Body of pancreas (tissue), 4 donors: ENCODE measurements around the gene ZFAND4. TPM values are rescaled to one million over a fixed set of nuclear protein-coding genes. Genes with fewer than 3 reads are reported as not detected.

ENCODE experiments used
- ATAC-seq: fragments of 150-250 bp; one replicate; pipeline ENCODE4 v1.9.1; 2016
- DNase-seq, 4 donors: peaks; one replicate each; pipeline ENCODE4 v3.0.0-alpha.2; 2019
- H3K27ac ChIP-seq, 4 donors: fragments of 200-600 bp; sonication (generic); 1 replicate in 3 of 4; 2 replicates in 1 of 4; pipeline versions ENCODE4 v1.5.1 to v1.6.1; 2016 to 2019; ENCODE audit warnings: mild to moderate bottlenecking in 1 of 4, mixed read lengths in 1 of 4, moderate library complexity in 1 of 4
- H3K27me3 ChIP-seq, 2 donors: fragments of 200-600 bp; sonication (generic); one replicate each; pipeline ENCODE4 v1.6.0; 2016; ENCODE audit warnings: mild to moderate bottlenecking in 1 of 2
- H3K36me3 ChIP-seq, 2 donors: fragments of 200-600 bp; sonication (generic); replicated peaks in 1 of 2; 2 replicates each; pipeline ENCODE4 v1.5.1; 2016; ENCODE audit warnings: low read depth in 2 of 2; ENCODE audit not compliant: insufficient read depth in 1 of 2
- H3K4me1 ChIP-seq: fragments of 200-600 bp; sonication (generic); one replicate; pipeline ENCODE4 v1.6.0; 2016
- H3K4me3 ChIP-seq, 2 donors: fragments of 200-600 bp; sonication (generic); 1 replicate in 1 of 2; 2 replicates in 1 of 2; pipeline ENCODE4 v1.5.1; 2016 to 2019
- H3K9me3 ChIP-seq, 3 donors: fragments of 200-600 bp; sonication (generic); 1 replicate in 2 of 3; 2 replicates in 1 of 3; pipeline ENCODE4 v1.5.1; 2016
- POLR2A ChIP-seq, 3 donors: fragments of 450-650 bp; IDR thresholded peaks; one replicate each; pipeline ENCODE4 v1.6.1; 2016; ENCODE audit warnings: antibody characterized with exemption in 3 of 3, mild to moderate bottlenecking in 2 of 3
- WGBS, 2 donors: methylation state at CpG; one replicate each; pipeline ENCODE4 v1.1.5; 2017; 5-methylcytosine and 5-hydroxymethylcytosine counted together
- intact Hi-C: fragments of 100-400 bp; cut with DNase I; formaldehyde crosslinking; loops from one replicate; pipeline ENCODE4 v1.15.1; 2023
- total RNA-seq, 2 donors: library from RNA; depleted of rRNA; stranded (reverse); fragments of >200 nt; gene quantifications; one replicate each; pipeline ENCODE4 v1.1.0, GENCODE V29; 2016
- TF ChIP-seq, protein P1 (sequence below), 7 experiments: fragments of 450-650 bp in 4 of 7; fragments of 200-600 bp in 3 of 7; sonication (generic) in 3 of 7; IDR thresholded peaks; one replicate each; pipeline ENCODE4 v1.5.1; 2016 to 2019; ENCODE audit warnings: antibody characterized with exemption in 7 of 7

ZFAND4 gene
- total RNA-seq, 2 donors from 2014 or later: 15.8 to 32.3 TPM

DNA sequence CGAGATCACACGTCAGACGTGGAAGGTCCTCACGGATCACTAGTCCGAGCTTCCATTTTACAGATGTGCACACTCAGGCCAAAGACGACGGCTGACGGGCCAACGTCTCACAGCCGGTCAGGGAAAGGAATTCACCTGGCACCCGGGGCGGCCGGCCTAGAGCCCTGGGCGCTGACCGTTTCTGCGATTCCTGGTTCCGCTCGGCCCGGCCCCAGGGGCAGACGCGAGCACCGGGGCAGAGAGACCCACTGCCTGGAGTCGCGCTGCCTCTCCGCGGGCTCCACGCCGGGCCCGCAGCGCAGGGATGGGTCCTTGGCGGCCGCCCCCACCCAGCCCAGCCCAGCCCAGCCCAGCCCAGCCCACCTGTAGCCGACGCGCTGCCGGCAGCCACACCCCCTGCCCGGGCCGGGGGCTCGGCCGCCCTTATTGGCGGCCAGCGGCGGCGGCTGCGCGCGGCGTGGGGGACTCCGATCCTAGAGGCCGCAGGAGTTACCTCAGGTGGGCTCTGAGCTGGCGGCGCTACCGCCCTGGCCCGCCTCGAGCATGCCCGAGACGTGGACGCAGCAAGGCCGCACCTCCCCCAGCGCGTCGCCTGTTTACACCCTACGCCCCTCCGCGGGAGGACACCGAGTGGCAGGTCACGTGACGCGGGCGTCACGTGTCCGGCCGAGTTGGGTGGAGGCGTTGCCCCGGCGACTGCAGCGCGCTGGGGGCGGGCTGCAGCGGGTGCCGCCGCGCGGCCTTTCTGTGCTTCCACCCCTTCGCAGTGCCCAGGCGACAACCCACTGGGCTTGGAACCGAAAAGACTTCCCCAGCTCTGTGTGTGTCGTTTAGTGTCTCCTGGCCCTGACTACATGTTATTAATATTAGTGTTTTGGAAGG, 78.1 kb downstream of the ZFAND4 start:
- no peaks in the 10 kb centered on the region for H3K27me3 ChIP-seq
- H3K4me3 ChIP-seq: peak overlapping the region; percentile 83 to 84
- intact Hi-C loops: loop anchor here (10.0 kb wide), 1 partner anchor 120 kb away; no protein-coding TSS in a partner anchor
- TF ChIP-seq, protein P1, sequence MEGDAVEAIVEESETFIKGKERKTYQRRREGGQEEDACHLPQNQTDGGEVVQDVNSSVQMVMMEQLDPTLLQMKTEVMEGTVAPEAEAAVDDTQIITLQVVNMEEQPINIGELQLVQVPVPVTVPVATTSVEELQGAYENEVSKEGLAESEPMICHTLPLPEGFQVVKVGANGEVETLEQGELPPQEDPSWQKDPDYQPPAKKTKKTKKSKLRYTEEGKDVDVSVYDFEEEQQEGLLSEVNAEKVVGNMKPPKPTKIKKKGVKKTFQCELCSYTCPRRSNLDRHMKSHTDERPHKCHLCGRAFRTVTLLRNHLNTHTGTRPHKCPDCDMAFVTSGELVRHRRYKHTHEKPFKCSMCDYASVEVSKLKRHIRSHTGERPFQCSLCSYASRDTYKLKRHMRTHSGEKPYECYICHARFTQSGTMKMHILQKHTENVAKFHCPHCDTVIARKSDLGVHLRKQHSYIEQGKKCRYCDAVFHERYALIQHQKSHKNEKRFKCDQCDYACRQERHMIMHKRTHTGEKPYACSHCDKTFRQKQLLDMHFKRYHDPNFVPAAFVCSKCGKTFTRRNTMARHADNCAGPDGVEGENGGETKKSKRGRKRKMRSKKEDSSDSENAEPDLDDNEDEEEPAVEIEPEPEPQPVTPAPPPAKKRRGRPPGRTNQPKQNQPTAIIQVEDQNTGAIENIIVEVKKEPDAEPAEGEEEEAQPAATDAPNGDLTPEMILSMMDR (IDR thresholded peaks at IDR 0.05): peak in 2 of 7 experiments; percentile 25 to 38
- TF ChIP-seq POLR2A (IDR thresholded peaks at IDR 0.05): peak; percentile 36 to 68 (median 64)
- no peaks in the 10 kb centered on the region for H3K36me3 ChIP-seq
- 0% methylated on average over 19 to 59 of the region's 88 CpGs for WGBS, 2 donors
- no peaks in the 10 kb centered on the region for H3K9me3 ChIP-seq
- peak; percentile 93 to 96 (median 94) for DNase-seq
- ATAC-seq: peak; percentile 95
- H3K4me1 ChIP-seq: peaks cover 20% of the 10 kb centered on the region
- peak overlapping the region; percentile 70 to 90 (median 85) for H3K27ac ChIP-seq

DNA sequence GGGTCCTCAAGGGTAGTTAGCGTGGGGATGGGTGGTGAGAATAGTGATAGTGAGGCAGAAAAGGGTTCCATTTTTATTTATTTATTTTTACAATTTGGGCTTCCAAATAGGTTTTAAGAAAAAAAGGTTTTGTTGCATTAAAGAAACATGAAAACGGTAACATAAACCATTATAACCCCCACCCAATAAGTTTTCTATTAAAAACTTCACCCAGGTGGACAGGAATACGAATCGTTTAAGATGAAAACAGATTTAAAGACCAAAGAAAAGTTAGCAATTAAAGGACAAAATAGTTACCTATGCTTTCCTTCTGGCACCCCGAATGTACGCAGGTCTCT, 78.7 kb downstream of the ZFAND4 start:
- Histone ChIP-seq H3K4me3 (peak overlapping the region; percentile 83 to 84), H3K27ac (peak overlapping the region in 3 of 4 donors; percentile 81 to 90 (median 89)), H3K36me3 (no peaks in the 10 kb centered on the region), H3K27me3 (no peaks in the 10 kb centered on the region), H3K9me3 (no peaks in the 10 kb centered on the region), H3K4me1 (peaks cover 20% of the 10 kb centered on the region)
- ATAC-seq (no peak), DNase-seq (no peak)
- intact Hi-C loops: loop anchor here (10.0 kb wide), 1 partner anchor 119 kb away; no protein-coding TSS in a partner anchor
- 4 to 9% methylated on average over 6 of the region's 6 CpGs for WGBS, 2 donors
- no peak for TF ChIP-seq POLR2A (IDR thresholded peaks at IDR 0.05)
- TF ChIP-seq, protein P1 (IDR thresholded peaks at IDR 0.05): no peak

DNA sequence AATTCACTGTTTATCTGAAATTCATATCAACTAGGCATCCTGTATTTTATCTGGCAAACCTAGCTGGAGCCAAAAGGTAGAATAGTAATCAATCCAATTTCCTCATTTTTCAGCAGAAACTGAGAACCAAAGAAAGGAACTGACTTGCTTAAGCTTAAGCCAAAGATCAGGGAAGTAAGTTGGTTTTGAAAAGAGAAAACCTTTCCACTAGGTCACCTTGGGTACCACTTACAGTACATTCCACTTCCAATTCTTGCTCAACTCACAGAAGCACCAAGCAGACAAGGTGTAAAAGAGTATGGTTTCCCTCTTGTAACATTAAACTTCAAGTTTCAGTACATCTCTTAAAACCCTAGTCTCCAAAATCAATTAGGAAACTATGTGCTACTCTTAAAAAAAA, 79.6 kb downstream of the ZFAND4 start:
- Histone ChIP-seq H3K9me3 (no peaks in the 10 kb centered on the region), H3K27ac (no peak overlapping the region), H3K27me3 (no peaks in the 10 kb centered on the region), H3K36me3 (no peaks in the 10 kb centered on the region), H3K4me3 (peak overlapping the region in 1 of 2 donors; percentile 83), H3K4me1 (peaks cover 20% of the 10 kb centered on the region)
- TF ChIP-seq, protein P1 (IDR thresholded peaks at IDR 0.05): no peak
- TF ChIP-seq POLR2A (IDR thresholded peaks at IDR 0.05): no peak
- intact Hi-C loops: loop anchor here (10.0 kb wide), 1 partner anchor 118 kb away; no protein-coding TSS in a partner anchor
- ATAC-seq (no peak), DNase-seq (no peak)

DNA sequence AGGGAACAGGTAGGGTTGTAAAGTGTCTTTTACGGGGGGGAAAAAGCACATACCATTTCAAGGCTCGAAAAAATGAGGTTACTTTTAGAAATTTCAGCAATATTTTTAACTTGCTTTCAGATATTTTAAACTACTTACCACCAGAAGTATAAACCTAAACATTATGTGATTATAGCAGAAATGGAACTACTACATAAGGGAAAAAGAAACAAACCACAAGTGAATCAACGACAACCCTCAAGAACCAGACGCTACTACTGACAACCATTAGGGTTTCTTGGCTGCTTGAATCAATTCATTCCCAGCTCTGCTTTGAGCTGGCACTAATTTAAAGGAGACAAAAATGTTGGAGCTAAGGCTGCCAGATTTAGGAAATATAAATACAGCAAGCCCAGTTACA, 80.1 kb downstream of the ZFAND4 start:
- no peak for ATAC-seq
- Histone ChIP-seq H3K4me3 (no peak overlapping the region), H3K9me3 (no peaks in the 10 kb centered on the region), H3K36me3 (no peaks in the 10 kb centered on the region), H3K27ac (no peak overlapping the region), H3K4me1 (peaks cover 20% of the 10 kb centered on the region), H3K27me3 (no peaks in the 10 kb centered on the region)
- intact Hi-C loops: loop anchor here (10.0 kb wide), 1 partner anchor 118 kb away; no protein-coding TSS in a partner anchor
- whole genome bisulfite sequencing, 2 donors: 40 to 58% methylated on average over 4 of the region's 4 CpGs
- no peak for DNase-seq
- no peak for TF ChIP-seq POLR2A (IDR thresholded peaks at IDR 0.05)
- TF ChIP-seq, protein P1 (IDR thresholded peaks at IDR 0.05): no peak
